ENCODE results near the gene OGFOD1.

DNA sequence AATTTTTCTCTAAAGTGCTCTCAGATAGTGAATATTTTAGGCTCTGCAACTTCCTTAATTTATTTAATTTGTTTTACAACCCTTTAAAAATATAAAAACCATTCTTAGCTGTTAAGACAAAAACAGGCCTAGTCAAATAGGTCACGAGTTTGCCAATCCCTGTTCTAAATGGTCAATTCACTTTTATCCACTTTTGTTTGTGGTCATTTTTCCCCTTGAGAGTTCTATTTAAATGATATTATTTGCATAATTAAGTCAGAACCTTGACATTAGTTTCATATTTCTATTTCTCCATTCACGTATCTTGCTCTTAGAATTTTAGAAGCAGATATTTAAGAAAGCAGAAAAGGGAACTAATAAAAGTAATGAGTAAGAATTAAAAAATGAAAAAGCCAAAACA lies 30.0 kb upstream of the OGFOD1 start:
- TF ChIP-seq POLR2A (IDR thresholded peaks at IDR 0.05; ENCODE audit: low read depth, low read length) (no peak), TAF1 (IDR thresholded peaks at IDR 0.05; ENCODE audit: low read depth, low read length) (no peak), POLR2AphosphoS5 (IDR thresholded peaks at IDR 0.05; ENCODE audit: low read depth, low read length) (no peak)
